ENCODE measurements around the gene VIPR1. TPM values are rescaled to one million over a fixed set of nuclear protein-coding genes. Genes with fewer than 3 reads are reported as not detected.
A peak's percentile ranks its signal among the peaks of the same experiment; 100 is the strongest.

Gene VIPR1
- total RNA-seq, 2 donors from 2014 or later: 31.0 to 48.7 TPM

DNA sequence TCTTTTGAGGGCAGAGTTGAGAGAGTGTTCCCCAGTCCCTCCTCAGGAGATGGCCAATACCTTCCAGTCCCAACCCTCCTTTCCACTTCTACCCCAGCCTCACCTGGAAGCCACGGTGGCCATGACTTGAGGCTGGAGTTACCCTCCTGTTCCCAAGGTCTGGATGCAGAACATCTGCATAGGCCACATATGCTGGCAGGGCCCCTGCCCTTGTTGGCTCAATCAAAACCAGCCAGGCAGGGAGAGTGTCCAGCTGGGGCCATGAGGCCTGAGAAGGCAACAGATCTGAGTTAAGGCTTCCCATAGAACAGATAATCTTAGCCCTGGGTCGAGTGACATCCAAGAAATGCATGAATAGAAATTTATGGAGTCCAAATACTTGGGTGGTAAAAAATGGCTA is 23.6 kb upstream of the VIPR1 start:
- ATAC-seq (ENCODE audit: insufficient number of reproducible peaks, low FRiP score, low read depth) (no peak), DNase-seq (ENCODE audit: low spot score) (no peak)
- Histone ChIP-seq H3K27me3 (replicated peaks; ENCODE audit: insufficient read depth) (no peaks in the 10 kb centered on the region), H3K36me3 (no peaks in the 10 kb centered on the region), H3K9me3 (peaks cover 12% of the 10 kb centered on the region), H3K4me1 (ENCODE audit: control insufficient read depth in 1 of 2, low read depth in 2 of 2) (peaks cover 8 to 10% of the 10 kb centered on the region in 2 donors), H3K4me3 (no peak overlapping the region), H3K27ac (no peak overlapping the region)
- TF ChIP-seq, protein P1, sequence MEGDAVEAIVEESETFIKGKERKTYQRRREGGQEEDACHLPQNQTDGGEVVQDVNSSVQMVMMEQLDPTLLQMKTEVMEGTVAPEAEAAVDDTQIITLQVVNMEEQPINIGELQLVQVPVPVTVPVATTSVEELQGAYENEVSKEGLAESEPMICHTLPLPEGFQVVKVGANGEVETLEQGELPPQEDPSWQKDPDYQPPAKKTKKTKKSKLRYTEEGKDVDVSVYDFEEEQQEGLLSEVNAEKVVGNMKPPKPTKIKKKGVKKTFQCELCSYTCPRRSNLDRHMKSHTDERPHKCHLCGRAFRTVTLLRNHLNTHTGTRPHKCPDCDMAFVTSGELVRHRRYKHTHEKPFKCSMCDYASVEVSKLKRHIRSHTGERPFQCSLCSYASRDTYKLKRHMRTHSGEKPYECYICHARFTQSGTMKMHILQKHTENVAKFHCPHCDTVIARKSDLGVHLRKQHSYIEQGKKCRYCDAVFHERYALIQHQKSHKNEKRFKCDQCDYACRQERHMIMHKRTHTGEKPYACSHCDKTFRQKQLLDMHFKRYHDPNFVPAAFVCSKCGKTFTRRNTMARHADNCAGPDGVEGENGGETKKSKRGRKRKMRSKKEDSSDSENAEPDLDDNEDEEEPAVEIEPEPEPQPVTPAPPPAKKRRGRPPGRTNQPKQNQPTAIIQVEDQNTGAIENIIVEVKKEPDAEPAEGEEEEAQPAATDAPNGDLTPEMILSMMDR (IDR thresholded peaks at IDR 0.05): no peak

DNA sequence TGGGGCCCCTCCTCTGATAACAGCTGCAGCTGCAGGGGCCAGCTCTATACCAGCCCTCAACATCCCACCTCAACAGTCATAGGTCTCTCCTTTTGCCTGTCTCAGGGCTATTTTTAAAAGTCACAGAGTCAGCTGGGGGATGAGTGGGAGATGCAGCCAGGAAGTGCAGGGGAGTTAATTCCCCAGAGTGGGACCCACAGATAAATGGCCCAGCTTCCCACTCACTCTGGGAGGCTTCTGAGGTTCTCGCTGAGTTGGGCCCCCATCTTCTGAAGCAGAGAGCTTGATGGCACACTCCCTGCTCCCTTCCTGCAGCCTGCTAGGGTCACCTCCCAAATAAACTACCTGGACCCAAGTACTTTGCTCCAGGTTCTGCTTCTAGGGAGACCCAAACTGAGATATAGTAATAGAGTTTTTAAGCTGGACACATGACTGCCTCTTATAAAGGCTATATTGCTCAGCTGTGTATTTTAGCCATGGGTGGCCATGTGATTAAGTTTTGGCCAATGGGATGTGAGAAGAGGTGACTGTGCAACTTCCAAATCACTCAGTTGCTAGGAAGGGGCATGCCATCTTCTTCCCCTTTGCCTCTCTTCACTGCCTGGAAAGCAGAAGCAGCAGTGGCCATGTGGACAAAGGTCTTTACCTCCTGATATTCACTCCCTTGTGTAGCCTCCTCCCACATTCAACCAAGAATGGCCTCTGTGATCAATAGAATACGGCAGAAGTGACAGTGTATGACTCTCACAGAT is 15.5 kb upstream of the VIPR1 start:
- ATAC-seq (ENCODE audit: insufficient number of reproducible peaks, low FRiP score, low read depth) (no peak), DNase-seq (ENCODE audit: low spot score) (no peak)
- Histone ChIP-seq H3K36me3 (no peaks in the 10 kb centered on the region), H3K27me3 (replicated peaks; ENCODE audit: insufficient read depth) (no peaks in the 10 kb centered on the region), H3K27ac (no peak overlapping the region), H3K4me3 (no peak overlapping the region), H3K4me1 (ENCODE audit: control insufficient read depth in 1 of 2, low read depth in 2 of 2) (peaks cover 8 to 26% of the 10 kb centered on the region in 2 donors), H3K9me3 (peaks cover 4% of the 10 kb centered on the region)
- TF ChIP-seq, protein P1 (IDR thresholded peaks at IDR 0.05): no peak

DNA sequence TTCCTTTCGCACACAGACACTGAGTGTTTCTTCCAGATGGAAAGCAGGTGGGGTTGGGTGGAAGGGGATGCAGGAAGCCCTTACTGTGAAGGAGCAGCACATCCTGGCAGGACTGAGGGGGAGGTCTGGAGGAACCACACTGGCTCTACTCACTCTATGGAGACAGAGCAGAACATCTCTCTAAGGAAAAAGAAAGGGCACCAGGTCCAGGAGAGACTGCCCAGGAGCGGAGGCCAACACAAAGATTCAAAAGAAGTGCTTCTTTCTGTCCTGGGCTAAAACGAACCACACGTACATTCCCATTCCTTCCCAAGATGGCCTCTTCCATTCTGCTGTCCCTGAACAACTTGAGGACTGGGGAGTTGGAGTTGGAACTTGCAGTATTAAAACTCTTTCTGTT is 13.8 kb upstream of the VIPR1 start:
- H3K27ac ChIP-seq: no peak overlapping the region
- no peaks in the 10 kb centered on the region for H3K27me3 ChIP-seq (replicated peaks; ENCODE audit: insufficient read depth)
- H3K4me3 ChIP-seq: no peak overlapping the region
- peaks cover 15 to 38% of the 10 kb centered on the region in 2 donors for H3K4me1 ChIP-seq (ENCODE audit: control insufficient read depth in 1 of 2, low read depth in 2 of 2)
- no peak for DNase-seq (ENCODE audit: low spot score)
- TF ChIP-seq, protein P1 (IDR thresholded peaks at IDR 0.05): no peak
- ATAC-seq (ENCODE audit: insufficient number of reproducible peaks, low FRiP score, low read depth): no peak
- no peaks in the 10 kb centered on the region for H3K9me3 ChIP-seq
- no peaks in the 10 kb centered on the region for H3K36me3 ChIP-seq

DNA sequence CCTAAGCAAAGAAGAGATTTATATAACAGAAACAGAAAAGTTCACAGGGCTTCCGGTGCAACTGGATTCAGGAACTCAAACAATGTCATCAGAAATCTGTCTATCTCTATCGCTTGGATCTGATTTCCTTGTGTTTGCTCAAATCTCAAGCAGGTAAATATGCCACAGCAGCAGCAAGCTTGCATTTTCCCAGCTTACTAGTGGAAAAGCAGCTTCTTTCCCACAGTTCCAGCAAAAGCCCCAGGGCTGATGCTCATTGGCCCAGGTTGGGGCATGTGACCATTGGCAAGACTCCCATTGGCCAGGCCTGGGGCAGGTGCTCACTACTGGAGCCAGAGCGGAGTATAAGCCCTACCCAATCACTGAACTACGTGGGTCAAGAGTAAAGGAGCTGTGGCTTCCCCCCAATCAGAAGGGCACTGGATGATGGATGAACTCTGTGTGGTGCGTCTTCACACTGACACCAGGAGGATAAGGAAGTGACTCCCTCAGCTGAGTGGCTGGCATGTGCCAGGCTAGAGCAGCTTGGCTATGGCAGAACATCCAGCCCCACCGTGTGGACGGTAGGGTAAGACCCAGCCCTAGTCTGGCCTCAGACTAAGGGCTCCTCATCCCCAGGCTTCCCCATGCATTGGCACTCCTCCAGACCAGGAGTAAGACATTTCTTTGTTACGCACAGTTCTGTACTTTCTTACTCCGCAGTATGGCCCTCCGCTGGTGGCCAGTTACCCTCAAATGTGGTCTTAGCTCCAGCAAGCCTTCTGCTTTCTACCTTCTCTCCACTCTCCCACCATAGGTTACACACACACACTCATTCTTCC is 13.1 kb upstream of the VIPR1 start:
- Histone ChIP-seq H3K36me3 (no peaks in the 10 kb centered on the region), H3K9me3 (no peaks in the 10 kb centered on the region), H3K4me3 (no peak overlapping the region), H3K4me1 (ENCODE audit: control insufficient read depth in 1 of 2, low read depth in 2 of 2) (peaks cover 15 to 38% of the 10 kb centered on the region in 2 donors), H3K27ac (peak overlapping the region; percentile 57 to 60), H3K27me3 (replicated peaks; ENCODE audit: insufficient read depth) (no peaks in the 10 kb centered on the region)
- ATAC-seq (ENCODE audit: insufficient number of reproducible peaks, low FRiP score, low read depth) (no peak), DNase-seq (ENCODE audit: low spot score) (no peak)
- TF ChIP-seq, protein P1 (IDR thresholded peaks at IDR 0.05): no peak

DNA sequence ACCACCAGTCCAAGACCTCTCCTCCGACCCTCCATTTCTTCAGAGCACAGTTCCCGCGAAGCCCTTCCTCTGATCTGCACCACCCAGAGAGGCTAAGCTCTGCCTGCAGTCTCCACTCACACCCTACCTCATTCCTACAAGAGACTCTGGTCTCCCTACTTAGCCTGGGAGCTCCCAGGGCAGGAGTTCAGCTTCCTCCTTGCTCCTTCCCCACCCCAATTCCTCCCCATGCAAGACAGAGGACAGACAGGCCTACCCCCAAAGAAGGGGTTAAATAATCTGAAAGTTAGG is 12.6 kb upstream of the VIPR1 start:
- no peak overlapping the region for H3K4me3 ChIP-seq
- peaks cover 15 to 38% of the 10 kb centered on the region in 2 donors for H3K4me1 ChIP-seq (ENCODE audit: control insufficient read depth in 1 of 2, low read depth in 2 of 2)
- H3K36me3 ChIP-seq: no peaks in the 10 kb centered on the region
- H3K27me3 ChIP-seq (replicated peaks; ENCODE audit: insufficient read depth): no peaks in the 10 kb centered on the region
- ATAC-seq (ENCODE audit: insufficient number of reproducible peaks, low FRiP score, low read depth) (no peak), DNase-seq (ENCODE audit: low spot score) (no peak)
- TF ChIP-seq, protein P1 (IDR thresholded peaks at IDR 0.05): no peak
- peak overlapping the region; percentile 57 to 60 for H3K27ac ChIP-seq
- no peaks in the 10 kb centered on the region for H3K9me3 ChIP-seq

Measured in thoracic aorta (tissue), 2 donors.